Chondrocyte (in vitro differentiated cells): ENCODE data around the gene MDH2. TPM values are rescaled to one million over a fixed set of nuclear protein-coding genes. Genes with fewer than 3 reads are reported as not detected.
"Not testable (repeated sequence)": the region's sequence is repeated elsewhere in the genome, so short reads cannot be mapped to it uniquely, and the experiment has no call there.

Experiments
- DNase-seq: peaks from one replicate; pipeline ENCODE4 v3.0.0; 2021; ENCODE audit warnings: mixed read lengths, low spot score
- H3K27ac Mint-ChIP-seq: one replicate; pipeline ENCODE4 v1.8.0; 2021; ENCODE audit warnings: mild to moderate bottlenecking, moderate library complexity, mixed read lengths; ENCODE audit not compliant: unreplicated experiment
- H3K27me3 Mint-ChIP-seq: 2 replicates; pipeline ENCODE4 v1.8.0; 2021; ENCODE audit warnings: low read depth, mixed read lengths
- H3K36me3 Mint-ChIP-seq: 2 replicates; pipeline ENCODE4 v1.8.0; 2021; ENCODE audit warnings: low read depth, mixed read lengths
- H3K4me1 Mint-ChIP-seq: 2 replicates; pipeline ENCODE4 v1.8.0; 2021; ENCODE audit warnings: low read depth, mild to moderate bottlenecking, mixed read lengths
- H3K4me3 Mint-ChIP-seq: one replicate; pipeline ENCODE4 v1.8.0; 2021; ENCODE audit warnings: mild to moderate bottlenecking, moderate library complexity, mixed read lengths; ENCODE audit not compliant: unreplicated experiment
- H3K9me3 Mint-ChIP-seq: 2 replicates; pipeline ENCODE4 v1.8.0; 2021; ENCODE audit warnings: low read depth, mixed read lengths
- total RNA-seq: library from RNA; stranded (reverse); gene quantifications from 3 replicates; pipeline ENCODE4 v1.2.1, GENCODE V29; 2021
- TF ChIP-seq, protein P1 (sequence below): fragments of 200-600 bp; sonication (generic); IDR thresholded peaks from 2 replicates; pipeline ENCODE4 v1.5.0; 2021; ENCODE audit warnings: antibody characterized with exemption, mild to moderate bottlenecking, moderate library complexity

The MDH2 gene
- total RNA-seq, 1 donor from 2014 or later: 119 TPM

DNA sequence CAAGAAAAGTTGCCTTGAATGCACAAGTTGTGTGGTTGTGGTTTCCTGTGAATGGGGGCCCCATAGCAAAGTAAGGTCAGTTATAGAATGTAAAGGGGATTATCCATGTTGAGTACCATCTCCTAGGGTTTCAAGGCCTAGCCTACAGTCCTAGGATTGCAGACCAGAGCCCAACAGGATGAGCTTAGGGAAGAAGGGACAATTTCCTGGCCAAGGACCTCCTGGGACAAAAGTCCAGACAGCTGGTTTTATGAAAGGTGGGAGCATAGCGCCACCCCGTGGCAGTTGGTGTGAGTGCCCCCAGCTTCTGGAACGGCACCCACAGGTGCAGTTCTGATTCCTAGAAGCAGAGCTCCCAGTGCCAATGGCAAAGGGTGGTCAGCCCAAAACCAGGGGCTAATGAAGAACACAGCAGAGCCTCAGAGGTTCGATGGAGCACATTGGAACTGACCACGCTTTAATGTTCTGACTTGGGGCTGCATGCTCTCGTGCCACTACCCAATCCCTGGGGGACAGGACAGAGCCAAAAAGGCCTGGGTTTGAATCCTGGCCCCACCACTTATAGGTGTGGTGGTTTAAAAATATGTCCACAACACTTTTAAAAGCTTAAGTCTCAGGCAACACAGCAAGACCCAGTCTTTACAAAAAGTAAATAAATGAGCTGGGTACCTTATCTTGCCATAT, 27.7 kb upstream of the MDH2 start:
- Mint-ChIP-seq H3K36me3 (peaks cover 10% of the 10 kb centered on the region), H3K4me1 (peaks cover 5% of the 10 kb centered on the region), H3K27me3 (no peaks in the 10 kb centered on the region), H3K4me3 (no peak overlapping the region), H3K27ac (no peak overlapping the region), H3K9me3 (no peaks in the 10 kb centered on the region)
- DNase-seq: peak; percentile 21
- TF ChIP-seq, protein P1, sequence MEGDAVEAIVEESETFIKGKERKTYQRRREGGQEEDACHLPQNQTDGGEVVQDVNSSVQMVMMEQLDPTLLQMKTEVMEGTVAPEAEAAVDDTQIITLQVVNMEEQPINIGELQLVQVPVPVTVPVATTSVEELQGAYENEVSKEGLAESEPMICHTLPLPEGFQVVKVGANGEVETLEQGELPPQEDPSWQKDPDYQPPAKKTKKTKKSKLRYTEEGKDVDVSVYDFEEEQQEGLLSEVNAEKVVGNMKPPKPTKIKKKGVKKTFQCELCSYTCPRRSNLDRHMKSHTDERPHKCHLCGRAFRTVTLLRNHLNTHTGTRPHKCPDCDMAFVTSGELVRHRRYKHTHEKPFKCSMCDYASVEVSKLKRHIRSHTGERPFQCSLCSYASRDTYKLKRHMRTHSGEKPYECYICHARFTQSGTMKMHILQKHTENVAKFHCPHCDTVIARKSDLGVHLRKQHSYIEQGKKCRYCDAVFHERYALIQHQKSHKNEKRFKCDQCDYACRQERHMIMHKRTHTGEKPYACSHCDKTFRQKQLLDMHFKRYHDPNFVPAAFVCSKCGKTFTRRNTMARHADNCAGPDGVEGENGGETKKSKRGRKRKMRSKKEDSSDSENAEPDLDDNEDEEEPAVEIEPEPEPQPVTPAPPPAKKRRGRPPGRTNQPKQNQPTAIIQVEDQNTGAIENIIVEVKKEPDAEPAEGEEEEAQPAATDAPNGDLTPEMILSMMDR: peak; percentile 92

- Mint-ChIP-seq H3K9me3 (no peaks in the 10 kb centered on the region), H3K36me3 (peaks cover 12% of the 10 kb centered on the region), H3K27ac (no peak overlapping the region), H3K27me3 (no peaks in the 10 kb centered on the region), H3K4me3 (no peak overlapping the region), H3K4me1 (no peaks in the 10 kb centered on the region)
- TF ChIP-seq, protein P1: no peak
- peak; percentile 20 for DNase-seq
These were observed 25.7 kb upstream of the MDH2 start for GRCh38 chr7:76022026-76022780.

- H3K27ac Mint-ChIP-seq: no peak overlapping the region
- no peaks in the 10 kb centered on the region for H3K27me3 Mint-ChIP-seq
- H3K36me3 Mint-ChIP-seq: peaks cover 11% of the 10 kb centered on the region
These were observed 24.9 kb upstream of the MDH2 start for GRCh38 chr7:76023002-76023401.

GRCh38 chr7:76029682-76030081, 18.2 kb upstream of the MDH2 start:
- H3K36me3 Mint-ChIP-seq, H3K9me3 Mint-ChIP-seq, H3K27me3 Mint-ChIP-seq, H3K4me1 Mint-ChIP-seq, H3K4me3 Mint-ChIP-seq, DNase-seq, H3K27ac Mint-ChIP-seq: not testable (repeated sequence)
- TF ChIP-seq, protein P1: peak; percentile 22

More at GRCh38 chr7:76023002-76023401, 24.9 kb upstream of the MDH2 start:
- no peaks in the 10 kb centered on the region for H3K4me1 Mint-ChIP-seq
- H3K4me3 Mint-ChIP-seq: no peak overlapping the region
- no peak for DNase-seq
- no peaks in the 10 kb centered on the region for H3K9me3 Mint-ChIP-seq
- TF ChIP-seq, protein P1: no peak

DNA sequence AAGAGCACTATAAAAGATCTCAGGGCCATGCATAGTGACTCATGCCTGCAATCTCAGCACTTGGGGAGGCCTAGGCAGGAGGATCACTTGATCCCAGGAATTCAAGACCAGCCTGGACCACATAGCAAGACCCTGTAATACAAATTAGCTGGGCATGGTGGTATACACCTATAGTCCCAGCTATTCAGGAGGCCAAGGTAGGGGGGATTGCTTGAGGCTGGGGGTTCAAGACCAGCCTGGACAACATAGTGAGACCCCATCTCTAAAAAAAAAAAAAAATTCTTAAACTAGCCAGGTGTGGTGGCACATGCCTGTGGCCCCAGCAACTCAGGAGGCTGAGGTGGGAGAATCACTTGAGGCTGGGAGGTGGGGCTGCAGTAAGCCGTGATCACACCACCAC, 15.9 kb upstream of the MDH2 start:
- no peak for DNase-seq
- TF ChIP-seq, protein P1: no peak
- no peak overlapping the region for H3K4me3 Mint-ChIP-seq
- no peaks in the 10 kb centered on the region for H3K27me3 Mint-ChIP-seq
- no peaks in the 10 kb centered on the region for H3K9me3 Mint-ChIP-seq
- no peaks in the 10 kb centered on the region for H3K4me1 Mint-ChIP-seq
- peaks cover 4% of the 10 kb centered on the region for H3K36me3 Mint-ChIP-seq
- H3K27ac Mint-ChIP-seq: no peak overlapping the region
